K562 treated with DMSO at 1 percent for 12 hours (cell line): ENCODE results near the gene PSMD9. TPM values are rescaled to one million over a fixed set of nuclear protein-coding genes. Genes with fewer than 3 reads are reported as not detected.

ENCODE experiments used
- total RNA-seq: library from RNA; unstranded; fragments of 300-600 nt; gene quantifications from 2 replicates; pipeline ENCODE4 v1.2.3, GENCODE V29; 2022; ENCODE audit not compliant: insufficient read depth

The PSMD9 gene
- 97.3 and 113 TPM in 2 replicates for total RNA-seq

GRCh38 chr12:121888478-121889273 is at the start of gene PSMD9:
Gene PSMD9, plus strand, starts transcription at chr12:121888790. Its CDS starts 67 bp downstream, at chr12:121888857.

GRCh38 chr12:121858662-121859572 is 29.7 kb upstream of the PSMD9 start, which contains the start of gene HPD:
Gene HPD, minus strand, starts transcription at chr12:121858859. Its CDS starts 36 bp downstream, at chr12:121858823.

GRCh38 chr12:121917950-121918678 is 29.5 kb downstream of the PSMD9 start, which contains the start of gene CFAP251:
Gene CFAP251, plus strand, starts transcription at chr12:121918592. Its CDS starts 2,714 bp downstream, at chr12:121921306.

Other genes starting within 250 kb of the PSMD9 start
- 0.56 TPM in 1 of 2 replicates, not detected in the other for gene MORN3, start 219.1 kb upstream of the PSMD9 start, total RNA-seq
- gene TMEM120B, start 176.0 kb upstream of the PSMD9 start, total RNA-seq, result 5.4 and 11.5 TPM in 2 replicates
- 1.3 and 2.9 TPM in 2 replicates for gene RHOF, start 95.1 kb upstream of the PSMD9 start, total RNA-seq
- 1.5 and 10.0 TPM in 2 replicates for gene SETD1B, start 84.8 kb upstream of the PSMD9 start, total RNA-seq
- not detected in 2 replicates for gene HPD, start 29.9 kb upstream of the PSMD9 start, total RNA-seq
- 10.1 and 18.1 TPM in 2 replicates for gene CFAP251, start 29.8 kb downstream of the PSMD9 start, total RNA-seq
- 8.0 and 22.2 TPM in 2 replicates for gene BCL7A, start 133.1 kb downstream of the PSMD9 start, total RNA-seq
- gene MLXIP, start 190.0 kb downstream of the PSMD9 start, total RNA-seq, result 12.7 and 43.3 TPM in 2 replicates